Neural cell (in vitro differentiated cells): ENCODE data around the gene GFPT1.

Experiments used
- EP300 ChIP-seq: fragments of 450-650 bp; conservative IDR thresholded peaks from 2 replicates; pipeline ENCODE4 v1.6.1; 2014; ENCODE audit warnings: antibody characterized with exemption, mild to moderate bottlenecking, moderate library complexity; ENCODE audit not compliant: poor library complexity, severe bottlenecking
- EZH2 ChIP-seq: fragments of 200-600, 300-800 bp; shearing (Covaris generic), sonication (generic); IDR thresholded peaks from 2 replicates; pipeline ENCODE4 v1.6.1; 2014; ENCODE audit warnings: antibody characterized with exemption, low read length, borderline replicate concordance, mild to moderate bottlenecking; ENCODE audit not compliant: insufficient read depth, poor library complexity, severe bottlenecking
- MXI1 ChIP-seq: fragments of 450-650 bp; conservative IDR thresholded peaks from 2 replicates; pipeline ENCODE4 v1.6.1; 2014; ENCODE audit warnings: antibody characterized with exemption, mild to moderate bottlenecking; ENCODE audit not compliant: poor library complexity, severe bottlenecking
- POLR2AphosphoS5 ChIP-seq: IDR thresholded peaks from 2 replicates; pipeline ENCODE4 v1.6.1; 2012
- RAD21 ChIP-seq: fragments of 450-650 bp; conservative IDR thresholded peaks from 2 replicates; pipeline ENCODE4 v1.6.1; 2014; ENCODE audit warnings: antibody characterized with exemption, mild to moderate bottlenecking, moderate library complexity
- SMC3 ChIP-seq: fragments of 450-650 bp; conservative IDR thresholded peaks from 2 replicates; pipeline ENCODE4 v1.6.1; 2014; ENCODE audit warnings: antibody characterized with exemption, mild to moderate bottlenecking, moderate library complexity; ENCODE audit not compliant: poor library complexity
- TAF1 ChIP-seq: IDR thresholded peaks from 2 replicates; pipeline ENCODE4 v1.6.1; 2012; ENCODE audit warnings: low read depth
- TF ChIP-seq, protein P1 (sequence below): fragments of 450-650 bp; IDR thresholded peaks from 2 replicates; pipeline ENCODE4 v1.5.1; 2014; ENCODE audit warnings: antibody characterized with exemption, mild to moderate bottlenecking, moderate library complexity; ENCODE audit not compliant: poor library complexity, severe bottlenecking
- TF ChIP-seq, protein P2 (sequence below): IDR thresholded peaks from 2 replicates; pipeline ENCODE4 v1.6.1; 2012; ENCODE audit warnings: borderline replicate concordance

DNA sequence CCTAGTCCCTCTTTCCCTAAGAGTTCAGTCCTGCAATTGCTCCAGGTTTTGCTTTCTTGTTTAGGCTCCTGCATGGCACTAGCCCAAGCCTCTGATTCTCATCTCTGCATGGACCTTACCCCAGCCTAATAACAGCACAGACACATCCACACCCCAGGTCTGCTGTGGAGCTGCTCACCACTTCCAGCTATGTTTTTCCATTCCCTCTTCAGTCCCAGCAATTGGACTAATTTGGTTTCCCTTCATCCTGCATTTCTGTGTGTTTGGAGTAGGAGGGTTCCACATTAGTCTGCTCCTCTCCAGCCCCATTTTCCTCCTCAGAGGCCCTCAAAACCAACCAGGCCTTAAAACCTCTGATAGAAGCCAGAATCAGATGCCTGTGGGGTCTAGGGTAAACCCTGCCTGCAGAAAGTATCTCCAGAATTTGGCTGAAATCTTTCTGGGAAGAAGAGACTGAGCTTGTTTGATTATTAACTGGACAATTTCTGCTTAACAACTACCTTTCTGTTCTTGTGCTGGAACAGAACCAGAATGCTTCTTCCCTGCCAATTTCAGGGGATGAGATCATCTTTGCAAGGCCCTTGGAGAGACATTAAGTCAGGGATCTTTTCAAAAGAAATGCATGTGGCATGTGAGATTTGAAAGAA lies 95.9 kb downstream of the GFPT1 start:
- TF ChIP-seq, protein P1, sequence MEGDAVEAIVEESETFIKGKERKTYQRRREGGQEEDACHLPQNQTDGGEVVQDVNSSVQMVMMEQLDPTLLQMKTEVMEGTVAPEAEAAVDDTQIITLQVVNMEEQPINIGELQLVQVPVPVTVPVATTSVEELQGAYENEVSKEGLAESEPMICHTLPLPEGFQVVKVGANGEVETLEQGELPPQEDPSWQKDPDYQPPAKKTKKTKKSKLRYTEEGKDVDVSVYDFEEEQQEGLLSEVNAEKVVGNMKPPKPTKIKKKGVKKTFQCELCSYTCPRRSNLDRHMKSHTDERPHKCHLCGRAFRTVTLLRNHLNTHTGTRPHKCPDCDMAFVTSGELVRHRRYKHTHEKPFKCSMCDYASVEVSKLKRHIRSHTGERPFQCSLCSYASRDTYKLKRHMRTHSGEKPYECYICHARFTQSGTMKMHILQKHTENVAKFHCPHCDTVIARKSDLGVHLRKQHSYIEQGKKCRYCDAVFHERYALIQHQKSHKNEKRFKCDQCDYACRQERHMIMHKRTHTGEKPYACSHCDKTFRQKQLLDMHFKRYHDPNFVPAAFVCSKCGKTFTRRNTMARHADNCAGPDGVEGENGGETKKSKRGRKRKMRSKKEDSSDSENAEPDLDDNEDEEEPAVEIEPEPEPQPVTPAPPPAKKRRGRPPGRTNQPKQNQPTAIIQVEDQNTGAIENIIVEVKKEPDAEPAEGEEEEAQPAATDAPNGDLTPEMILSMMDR: no peak
- no peak for TF ChIP-seq EZH2
- no peak for TF ChIP-seq SMC3
- TF ChIP-seq TAF1: no peak
- TF ChIP-seq POLR2AphosphoS5: no peak
- no peak for TF ChIP-seq EP300
- TF ChIP-seq, protein P2, sequence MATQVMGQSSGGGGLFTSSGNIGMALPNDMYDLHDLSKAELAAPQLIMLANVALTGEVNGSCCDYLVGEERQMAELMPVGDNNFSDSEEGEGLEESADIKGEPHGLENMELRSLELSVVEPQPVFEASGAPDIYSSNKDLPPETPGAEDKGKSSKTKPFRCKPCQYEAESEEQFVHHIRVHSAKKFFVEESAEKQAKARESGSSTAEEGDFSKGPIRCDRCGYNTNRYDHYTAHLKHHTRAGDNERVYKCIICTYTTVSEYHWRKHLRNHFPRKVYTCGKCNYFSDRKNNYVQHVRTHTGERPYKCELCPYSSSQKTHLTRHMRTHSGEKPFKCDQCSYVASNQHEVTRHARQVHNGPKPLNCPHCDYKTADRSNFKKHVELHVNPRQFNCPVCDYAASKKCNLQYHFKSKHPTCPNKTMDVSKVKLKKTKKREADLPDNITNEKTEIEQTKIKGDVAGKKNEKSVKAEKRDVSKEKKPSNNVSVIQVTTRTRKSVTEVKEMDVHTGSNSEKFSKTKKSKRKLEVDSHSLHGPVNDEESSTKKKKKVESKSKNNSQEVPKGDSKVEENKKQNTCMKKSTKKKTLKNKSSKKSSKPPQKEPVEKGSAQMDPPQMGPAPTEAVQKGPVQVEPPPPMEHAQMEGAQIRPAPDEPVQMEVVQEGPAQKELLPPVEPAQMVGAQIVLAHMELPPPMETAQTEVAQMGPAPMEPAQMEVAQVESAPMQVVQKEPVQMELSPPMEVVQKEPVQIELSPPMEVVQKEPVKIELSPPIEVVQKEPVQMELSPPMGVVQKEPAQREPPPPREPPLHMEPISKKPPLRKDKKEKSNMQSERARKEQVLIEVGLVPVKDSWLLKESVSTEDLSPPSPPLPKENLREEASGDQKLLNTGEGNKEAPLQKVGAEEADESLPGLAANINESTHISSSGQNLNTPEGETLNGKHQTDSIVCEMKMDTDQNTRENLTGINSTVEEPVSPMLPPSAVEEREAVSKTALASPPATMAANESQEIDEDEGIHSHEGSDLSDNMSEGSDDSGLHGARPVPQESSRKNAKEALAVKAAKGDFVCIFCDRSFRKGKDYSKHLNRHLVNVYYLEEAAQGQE: no peak
- no peak for TF ChIP-seq RAD21
- TF ChIP-seq MXI1: no peak
